ENCODE results near the gene GBE1.

Gene GBE1

GRCh38 chr3:81699536-81700320 lies 61.7 kb downstream of the GBE1 start:
- no peak for DNase-seq (ENCODE audit: low read depth)

- no peak for DNase-seq (ENCODE audit: low read depth)
Measured at GRCh38 chr3:81696090-81696489, 65.4 kb downstream of the GBE1 start.

- DNase-seq (ENCODE audit: low read depth) = no peak
Measured at GRCh38 chr3:81695302-81695701, 66.1 kb downstream of the GBE1 start.

GRCh38 chr3:81694662-81695061 lies 66.8 kb downstream of the GBE1 start:
- no peak for DNase-seq (ENCODE audit: low read depth)

GRCh38 chr3:81692766-81693165 lies 68.7 kb downstream of the GBE1 start:
- no peak for DNase-seq (ENCODE audit: low read depth)

- no peak for DNase-seq (ENCODE audit: low read depth)
Measured at GRCh38 chr3:81689617-81690016, 71.8 kb downstream of the GBE1 start.

GRCh38 chr3:81684751-81685395 lies 76.6 kb downstream of the GBE1 start:
- DNase-seq (ENCODE audit: low read depth) = no peak

GRCh38 chr3:81676706-81677456 lies 84.6 kb downstream of the GBE1 start:
- DNase-seq (ENCODE audit: low read depth) = no peak

GRCh38 chr3:81674690-81675089 lies 86.8 kb downstream of the GBE1 start:
- no peak for DNase-seq (ENCODE audit: low read depth)

- DNase-seq (ENCODE audit: low read depth) = no peak
Measured at GRCh38 chr3:81668283-81668682, 93.2 kb downstream of the GBE1 start.

- DNase-seq (ENCODE audit: low read depth) = no peak
Measured at GRCh38 chr3:81666502-81667121, 94.8 kb downstream of the GBE1 start.

- DNase-seq (ENCODE audit: low read depth) = no peak
Measured at GRCh38 chr3:81663114-81663513, 98.3 kb downstream of the GBE1 start.

GRCh38 chr3:81660036-81660435 lies 101.4 kb downstream of the GBE1 start:
- no peak for DNase-seq (ENCODE audit: low read depth)

- DNase-seq (ENCODE audit: low read depth) = no peak
Measured at GRCh38 chr3:81658322-81658997, 103.0 kb downstream of the GBE1 start.

GRCh38 chr3:81651139-81651538 lies 110.3 kb downstream of the GBE1 start:
- no peak for DNase-seq (ENCODE audit: low read depth)

GRCh38 chr3:81650187-81650586 lies 111.3 kb downstream of the GBE1 start:
- no peak for DNase-seq (ENCODE audit: low read depth)

GRCh38 chr3:81645248-81645647 lies 116.2 kb downstream of the GBE1 start:
- DNase-seq (ENCODE audit: low read depth) = no peak

GRCh38 chr3:81643721-81644120 lies 117.7 kb downstream of the GBE1 start:
- no peak for DNase-seq (ENCODE audit: low read depth)

GRCh38 chr3:81638480-81638879 lies 123.0 kb downstream of the GBE1 start:
- no peak for DNase-seq (ENCODE audit: low read depth)

GRCh38 chr3:81632659-81633058 lies 128.8 kb downstream of the GBE1 start:
- no peak for DNase-seq (ENCODE audit: low read depth)

- no peak for DNase-seq (ENCODE audit: low read depth)
Measured at GRCh38 chr3:81624756-81625155, 136.7 kb downstream of the GBE1 start.

GRCh38 chr3:81622395-81622794 lies 139.1 kb downstream of the GBE1 start:
- DNase-seq (ENCODE audit: low read depth) = no peak

Measured in CMK (cell line).